Kidney tubule cell (primary cell): Measurements from ENCODE around the gene ARHGEF28.

Source experiments
- DNase-seq: peaks from one replicate; pipeline ENCODE4 v3.0.0-alpha.2; 2018; ENCODE audit warnings: low spot score

ARHGEF28 gene

GRCh38 chr5:73938938-73939320, 312.9 kb downstream of the ARHGEF28 start:
- no peak for DNase-seq

- peak; percentile 24 for DNase-seq
Measured at GRCh38 chr5:73939557-73939956, 313.6 kb downstream of the ARHGEF28 start.

- peak; percentile 65 for DNase-seq
Measured at GRCh38 chr5:73940026-73940425, 314.0 kb downstream of the ARHGEF28 start.

- DNase-seq: no peak
Measured at GRCh38 chr5:73940801-73941200, 314.8 kb downstream of the ARHGEF28 start.

GRCh38 chr5:73942783-73943182, 316.8 kb downstream of the ARHGEF28 start:
- no peak for DNase-seq

- peak; percentile 10 for DNase-seq
Measured at GRCh38 chr5:73943397-73943796, 317.4 kb downstream of the ARHGEF28 start.

GRCh38 chr5:73944581-73944980, 318.6 kb downstream of the ARHGEF28 start:
- no peak for DNase-seq

GRCh38 chr5:73945505-73945904, 319.5 kb downstream of the ARHGEF28 start:
- peak; percentile 18 for DNase-seq

- peak; percentile 83 for DNase-seq
Measured at GRCh38 chr5:73946278-73946677, 320.3 kb downstream of the ARHGEF28 start.

- peak; percentile 65 for DNase-seq
Measured at GRCh38 chr5:73946919-73947602, 321.1 kb downstream of the ARHGEF28 start.

GRCh38 chr5:73947906-73948640, 322.1 kb downstream of the ARHGEF28 start:
- DNase-seq: no peak

GRCh38 chr5:73948720-73949119, 322.7 kb downstream of the ARHGEF28 start:
- DNase-seq: peak; percentile 83

- DNase-seq: peak; percentile 64
Measured at GRCh38 chr5:73950441-73950873, 324.5 kb downstream of the ARHGEF28 start.

- no peak for DNase-seq
Measured at GRCh38 chr5:73950912-73951430, 325.0 kb downstream of the ARHGEF28 start.

GRCh38 chr5:73952872-73953271, 326.9 kb downstream of the ARHGEF28 start:
- no peak for DNase-seq

GRCh38 chr5:73954381-73954780, 328.4 kb downstream of the ARHGEF28 start:
- no peak for DNase-seq

- DNase-seq: no peak
Measured at GRCh38 chr5:73955271-73955846, 329.4 kb downstream of the ARHGEF28 start.

GRCh38 chr5:73957397-73958001, 331.5 kb downstream of the ARHGEF28 start:
- no peak for DNase-seq

GRCh38 chr5:73958037-73958436, 332.0 kb downstream of the ARHGEF28 start:
- DNase-seq: no peak

GRCh38 chr5:73960023-73960422, 334.0 kb downstream of the ARHGEF28 start:
- DNase-seq: no peak

- no peak for DNase-seq
Measured at GRCh38 chr5:73960426-73960825, 334.4 kb downstream of the ARHGEF28 start.

GRCh38 chr5:73962801-73963425, 336.9 kb downstream of the ARHGEF28 start:
- peak; percentile 36 for DNase-seq
